Liver (tissue), 9 donors: ENCODE measurements around the gene TSPAN8. TPM values are rescaled to one million over a fixed set of nuclear protein-coding genes. Genes with fewer than 3 reads are reported as not detected.

Source experiments
- DNase-seq: peaks from one replicate; pipeline ENCODE4 v3.0.0-alpha.2; 2017; ENCODE audit warnings: low spot score
- H3K27ac ChIP-seq, 2 donors: one replicate each; pipeline ENCODE4 v1.7.0; 2013; ENCODE audit warnings: inconsistent platforms in 2 of 2, low read length in 2 of 2, control low read depth in 1 of 2, low read depth in 1 of 2, mild to moderate bottlenecking in 1 of 2
- H3K27me3 ChIP-seq, 4 donors: one replicate each; pipeline versions ENCODE4 v1.6.1 to v1.7.0; 2013; ENCODE audit warnings: low read length in 3 of 4, inconsistent platforms in 1 of 4, mild to moderate bottlenecking in 1 of 4, moderate library complexity in 1 of 4; ENCODE audit not compliant: control insufficient read depth in 4 of 4, insufficient read depth in 4 of 4
- H3K36me3 ChIP-seq, 4 donors: one replicate each; pipeline versions ENCODE4 v1.6.1 to v1.7.0; 2013; ENCODE audit warnings: low read length in 3 of 4, mild to moderate bottlenecking in 3 of 4, low read depth in 1 of 4, moderate library complexity in 1 of 4; ENCODE audit not compliant: control insufficient read depth in 4 of 4, insufficient read depth in 3 of 4
- H3K4me1 ChIP-seq, 4 donors: one replicate each; pipeline versions ENCODE4 v1.6.1 to v1.7.0; 2013; ENCODE audit warnings: low read length in 3 of 4, mild to moderate bottlenecking in 3 of 4, moderate library complexity in 1 of 4; ENCODE audit not compliant: control insufficient read depth in 4 of 4, insufficient read depth in 4 of 4
- H3K4me3 ChIP-seq, 3 donors: one replicate each; pipeline versions ENCODE4 v1.6.1 to v1.7.0; 2013; ENCODE audit warnings: low read length in 3 of 3, control low read depth in 1 of 3, low read depth in 1 of 3, mild to moderate bottlenecking in 1 of 3
- H3K9ac ChIP-seq, 2 donors: one replicate each; pipeline ENCODE4 v1.7.0; 2013; ENCODE audit warnings: low read length in 2 of 2, mild to moderate bottlenecking in 2 of 2, moderate library complexity in 2 of 2, control low read depth in 1 of 2, low read depth in 1 of 2
- H3K9me3 ChIP-seq, 4 donors: one replicate each; pipeline versions ENCODE4 v1.6.1 to v1.7.0; 2013; ENCODE audit warnings: low read length in 3 of 4; ENCODE audit not compliant: control insufficient read depth in 4 of 4
- FOXA1 ChIP-seq: IDR thresholded peaks from 2 replicates; pipeline ENCODE4 v1.6.1; 2016; ENCODE audit warnings: antibody characterized with exemption
- FOXA2 ChIP-seq: IDR thresholded peaks from 2 replicates; pipeline ENCODE4 v1.6.1; 2016; ENCODE audit warnings: antibody characterized with exemption
- GABPA ChIP-seq, 2 donors: IDR thresholded peaks in 1 of 2; conservative IDR thresholded peaks in 1 of 2; 2 replicates each; pipeline ENCODE4 v1.6.1; 2016; ENCODE audit warnings: antibody characterized with exemption in 2 of 2, mild to moderate bottlenecking in 1 of 2, moderate library complexity in 1 of 2
- HNF4G ChIP-seq: IDR thresholded peaks from 2 replicates; pipeline ENCODE4 v1.6.1; 2016; ENCODE audit warnings: antibody characterized with exemption
- NR2F2 ChIP-seq: IDR thresholded peaks from 2 replicates; pipeline ENCODE4 v1.6.1; 2016; ENCODE audit warnings: antibody characterized with exemption
- RAD21 ChIP-seq, 2 donors: IDR thresholded peaks; 2 replicates each; pipeline ENCODE4 v1.6.1; 2016; ENCODE audit warnings: antibody characterized with exemption in 2 of 2, mild to moderate bottlenecking in 2 of 2
- RXRA ChIP-seq, 2 donors: IDR thresholded peaks; 2 replicates each; pipeline ENCODE4 v1.6.1; 2017 to 2018; ENCODE audit warnings: antibody characterized with exemption in 2 of 2, mild to moderate bottlenecking in 1 of 2
- TAF1 ChIP-seq: conservative IDR thresholded peaks from 2 replicates; pipeline ENCODE4 v1.6.1; 2016; ENCODE audit warnings: antibody characterized with exemption, mild to moderate bottlenecking
- YY1 ChIP-seq: IDR thresholded peaks from 2 replicates; pipeline ENCODE4 v1.6.1; 2016; ENCODE audit warnings: antibody characterized with exemption, mild to moderate bottlenecking
- WGBS: extraction: QIAGEN DNeasy Blood & Tissue Kit; methylation state at CpG from one replicate; pipeline ENCODE4 v1.1.7; 2013; 5-methylcytosine and 5-hydroxymethylcytosine counted together
- polyA plus RNA-seq, 2 donors: library from polyadenylated mRNA; stranded (reverse) in 1 of 2; unstranded in 1 of 2; fragments of 200-250 nt in 1 of 2; fragments of >200 nt in 1 of 2; fragmentation: Nextera tagmentation in 1 of 2; extraction: Ambion mirVana in 1 of 2; gene quantifications; one replicate each; pipeline versions ENCODE4 v1.2.1 to v1.2.3, GENCODE V29; 2013 to 2015
- total RNA-seq, 2 donors: library from RNA; depleted of rRNA; stranded (reverse); fragments of >200 nt; gene quantifications; one replicate each; pipeline ENCODE4 v1.2.3, GENCODE V29; 2014
- TF ChIP-seq, protein P1 (sequence below): IDR thresholded peaks from 2 replicates; pipeline ENCODE4 v1.6.1; 2016; ENCODE audit warnings: antibody characterized with exemption
- TF ChIP-seq, protein P2 (sequence below): IDR thresholded peaks from 2 replicates; pipeline ENCODE4 v1.6.1; 2016; ENCODE audit warnings: antibody characterized with exemption, mild to moderate bottlenecking
- TF ChIP-seq, protein P3 (sequence below): fragments of 150-350 bp; IDR thresholded peaks from 2 replicates; pipeline ENCODE4 v1.5.1; 2017; ENCODE audit warnings: improper control_type of control experiment, low read depth, low read length; ENCODE audit not compliant: missing input control
- TF ChIP-seq, protein P4 (sequence below): IDR thresholded peaks from 2 replicates; pipeline ENCODE4 v1.6.1; 2016; ENCODE audit warnings: antibody characterized with exemption
- donor health status: healthy.
- donor health status: healthy.
- donor health status: healthy.
- donor health status: healthy.
- donor health status: healthy.

TSPAN8 gene
- total and polyA plus RNA-seq, 4 donors, result 0.65 to 9.3 (median 5.2) TPM

DNA sequence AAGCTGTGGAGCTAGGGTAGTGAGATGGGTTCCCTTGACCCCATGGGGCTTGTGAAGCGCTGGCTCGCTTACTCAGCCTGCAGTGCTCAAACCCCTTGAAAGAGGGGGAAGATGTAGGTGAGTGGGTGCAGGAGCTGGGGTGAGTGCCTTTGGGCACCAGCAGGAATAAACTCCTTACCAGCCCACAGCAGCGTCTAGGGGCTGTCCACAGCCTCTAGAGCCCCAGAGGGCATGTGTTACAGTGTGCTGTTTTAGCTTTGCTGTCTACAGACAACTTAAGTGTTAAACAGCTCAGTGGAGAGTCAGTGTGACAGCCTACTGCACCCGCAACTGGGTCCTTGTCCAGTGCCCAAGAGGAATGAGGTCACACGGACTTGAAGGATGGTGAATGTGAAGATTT lies 48.0 kb downstream of the TSPAN8 start:
- no peak for DNase-seq
- Histone ChIP-seq H3K27me3 (no peaks in the 10 kb centered on the region), H3K36me3 (no peaks in the 10 kb centered on the region), H3K4me3 (no peak overlapping the region), H3K4me1 (no peaks in the 10 kb centered on the region), H3K9ac (no peak overlapping the region), H3K9me3 (no peaks in the 10 kb centered on the region), H3K27ac (no peak overlapping the region)
- no peak for TF ChIP-seq TAF1
- TF ChIP-seq RAD21 (IDR thresholded peaks at IDR 0.05), result no peak
- TF ChIP-seq HNF4G, result no peak
- no peak for TF ChIP-seq YY1
- TF ChIP-seq, protein P1, sequence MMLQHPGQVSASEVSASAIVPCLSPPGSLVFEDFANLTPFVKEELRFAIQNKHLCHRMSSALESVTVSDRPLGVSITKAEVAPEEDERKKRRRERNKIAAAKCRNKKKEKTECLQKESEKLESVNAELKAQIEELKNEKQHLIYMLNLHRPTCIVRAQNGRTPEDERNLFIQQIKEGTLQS, result no peak
- TF ChIP-seq, protein P2, sequence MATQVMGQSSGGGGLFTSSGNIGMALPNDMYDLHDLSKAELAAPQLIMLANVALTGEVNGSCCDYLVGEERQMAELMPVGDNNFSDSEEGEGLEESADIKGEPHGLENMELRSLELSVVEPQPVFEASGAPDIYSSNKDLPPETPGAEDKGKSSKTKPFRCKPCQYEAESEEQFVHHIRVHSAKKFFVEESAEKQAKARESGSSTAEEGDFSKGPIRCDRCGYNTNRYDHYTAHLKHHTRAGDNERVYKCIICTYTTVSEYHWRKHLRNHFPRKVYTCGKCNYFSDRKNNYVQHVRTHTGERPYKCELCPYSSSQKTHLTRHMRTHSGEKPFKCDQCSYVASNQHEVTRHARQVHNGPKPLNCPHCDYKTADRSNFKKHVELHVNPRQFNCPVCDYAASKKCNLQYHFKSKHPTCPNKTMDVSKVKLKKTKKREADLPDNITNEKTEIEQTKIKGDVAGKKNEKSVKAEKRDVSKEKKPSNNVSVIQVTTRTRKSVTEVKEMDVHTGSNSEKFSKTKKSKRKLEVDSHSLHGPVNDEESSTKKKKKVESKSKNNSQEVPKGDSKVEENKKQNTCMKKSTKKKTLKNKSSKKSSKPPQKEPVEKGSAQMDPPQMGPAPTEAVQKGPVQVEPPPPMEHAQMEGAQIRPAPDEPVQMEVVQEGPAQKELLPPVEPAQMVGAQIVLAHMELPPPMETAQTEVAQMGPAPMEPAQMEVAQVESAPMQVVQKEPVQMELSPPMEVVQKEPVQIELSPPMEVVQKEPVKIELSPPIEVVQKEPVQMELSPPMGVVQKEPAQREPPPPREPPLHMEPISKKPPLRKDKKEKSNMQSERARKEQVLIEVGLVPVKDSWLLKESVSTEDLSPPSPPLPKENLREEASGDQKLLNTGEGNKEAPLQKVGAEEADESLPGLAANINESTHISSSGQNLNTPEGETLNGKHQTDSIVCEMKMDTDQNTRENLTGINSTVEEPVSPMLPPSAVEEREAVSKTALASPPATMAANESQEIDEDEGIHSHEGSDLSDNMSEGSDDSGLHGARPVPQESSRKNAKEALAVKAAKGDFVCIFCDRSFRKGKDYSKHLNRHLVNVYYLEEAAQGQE, result no peak
- no peak for TF ChIP-seq FOXA2
- no peak for TF ChIP-seq NR2F2
- TF ChIP-seq, protein P3, sequence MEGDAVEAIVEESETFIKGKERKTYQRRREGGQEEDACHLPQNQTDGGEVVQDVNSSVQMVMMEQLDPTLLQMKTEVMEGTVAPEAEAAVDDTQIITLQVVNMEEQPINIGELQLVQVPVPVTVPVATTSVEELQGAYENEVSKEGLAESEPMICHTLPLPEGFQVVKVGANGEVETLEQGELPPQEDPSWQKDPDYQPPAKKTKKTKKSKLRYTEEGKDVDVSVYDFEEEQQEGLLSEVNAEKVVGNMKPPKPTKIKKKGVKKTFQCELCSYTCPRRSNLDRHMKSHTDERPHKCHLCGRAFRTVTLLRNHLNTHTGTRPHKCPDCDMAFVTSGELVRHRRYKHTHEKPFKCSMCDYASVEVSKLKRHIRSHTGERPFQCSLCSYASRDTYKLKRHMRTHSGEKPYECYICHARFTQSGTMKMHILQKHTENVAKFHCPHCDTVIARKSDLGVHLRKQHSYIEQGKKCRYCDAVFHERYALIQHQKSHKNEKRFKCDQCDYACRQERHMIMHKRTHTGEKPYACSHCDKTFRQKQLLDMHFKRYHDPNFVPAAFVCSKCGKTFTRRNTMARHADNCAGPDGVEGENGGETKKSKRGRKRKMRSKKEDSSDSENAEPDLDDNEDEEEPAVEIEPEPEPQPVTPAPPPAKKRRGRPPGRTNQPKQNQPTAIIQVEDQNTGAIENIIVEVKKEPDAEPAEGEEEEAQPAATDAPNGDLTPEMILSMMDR, result no peak
- no peak for TF ChIP-seq GABPA (IDR thresholded peaks at IDR 0.05 in 1 of 2, conservative IDR thresholded peaks at IDR 0.05 in 1 of 2)
- TF ChIP-seq FOXA1, result no peak
- TF ChIP-seq, protein P4, sequence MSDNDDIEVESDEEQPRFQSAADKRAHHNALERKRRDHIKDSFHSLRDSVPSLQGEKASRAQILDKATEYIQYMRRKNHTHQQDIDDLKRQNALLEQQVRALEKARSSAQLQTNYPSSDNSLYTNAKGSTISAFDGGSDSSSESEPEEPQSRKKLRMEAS, result no peak
- 94% methylated on average over 5 of the region's 5 CpGs for WGBS

DNA sequence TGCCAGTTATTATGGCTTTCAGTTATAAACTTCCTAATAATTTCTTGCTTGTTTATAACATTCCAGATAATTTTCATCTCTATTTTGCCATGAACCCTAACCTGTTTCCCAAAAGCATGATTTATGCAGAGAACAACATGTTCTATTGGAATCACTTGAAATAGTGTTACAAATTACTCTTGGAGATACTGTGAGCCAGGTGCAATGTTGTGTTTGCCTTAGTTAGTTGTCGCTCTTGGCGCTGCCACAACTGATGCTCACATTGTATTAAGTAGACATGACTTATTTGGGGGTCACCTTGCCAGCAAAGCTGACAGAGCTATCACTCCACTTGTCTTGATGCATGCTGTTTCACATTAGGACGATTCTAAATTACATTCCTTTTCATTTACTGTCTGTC lies 49.4 kb downstream of the TSPAN8 start:
- Histone ChIP-seq H3K27me3 (no peaks in the 10 kb centered on the region), H3K36me3 (no peaks in the 10 kb centered on the region), H3K4me1 (no peaks in the 10 kb centered on the region), H3K27ac (no peak overlapping the region), H3K9ac (no peak overlapping the region), H3K4me3 (no peak overlapping the region), H3K9me3 (no peaks in the 10 kb centered on the region)
- TF ChIP-seq, protein P3, result no peak
- TF ChIP-seq RXRA (IDR thresholded peaks at IDR 0.05), result no peak
- no peak for TF ChIP-seq GABPA (IDR thresholded peaks at IDR 0.05 in 1 of 2, conservative IDR thresholded peaks at IDR 0.05 in 1 of 2)
- DNase-seq, result no peak
- WGBS, result 88% methylated on average over 3 of the region's 3 CpGs
